HG03135 (cell line): Measurements from ENCODE around the gene RNF123.

Experiments used
- ATAC-seq: cut with Tn5 transposase; IDR thresholded peaks from one replicate; pipeline ENCODE4 v1.9.1; 2021; ENCODE audit warnings: mild to moderate bottlenecking, moderate library complexity; ENCODE audit not compliant: unreplicated experiment

RNF123 gene

DNA sequence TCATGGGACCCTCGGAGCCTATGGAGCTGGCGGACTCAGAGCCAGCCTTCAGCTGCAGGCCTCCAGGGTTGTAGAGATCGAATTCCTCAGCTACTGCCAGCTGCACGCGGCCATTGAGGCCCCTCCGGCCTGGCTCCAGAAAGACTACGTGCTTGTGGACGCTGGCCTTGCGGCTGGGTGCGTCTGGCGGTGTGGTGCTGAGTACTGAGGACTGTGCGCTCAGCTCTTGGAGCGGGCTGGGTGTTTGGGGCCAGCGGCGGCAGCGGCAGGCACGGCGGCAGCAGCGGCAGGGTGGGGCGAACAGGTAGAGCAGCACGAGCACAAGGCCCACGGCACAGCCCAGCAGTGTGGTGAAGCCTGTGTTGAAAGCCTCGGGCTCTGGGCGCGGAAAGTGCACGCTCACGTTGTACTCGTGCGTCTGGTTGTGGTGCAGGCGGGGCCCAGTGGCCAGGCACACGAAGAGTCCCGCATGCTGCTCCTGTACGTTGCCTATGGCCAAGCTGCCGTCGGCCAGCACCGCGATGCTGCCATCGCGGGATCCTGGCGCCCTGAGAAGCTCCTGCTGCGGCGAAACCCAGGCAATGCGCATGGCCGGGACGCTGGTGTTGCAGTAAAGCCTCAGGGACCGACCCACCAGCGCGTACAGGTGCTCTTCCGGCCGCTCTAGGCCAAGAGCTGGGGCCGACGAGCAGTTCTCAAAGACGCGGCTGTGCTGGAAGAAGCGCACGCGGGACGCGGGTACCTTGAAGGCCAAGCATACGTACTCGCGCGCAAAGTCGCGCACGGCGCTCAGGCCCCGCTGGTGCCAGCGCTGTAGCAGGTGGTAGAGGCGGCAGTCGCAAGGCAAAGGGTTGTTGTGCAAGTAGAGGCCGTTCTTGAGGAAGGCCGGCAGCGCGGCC is 28.9 kb downstream of the RNF123 start:
- ATAC-seq, result no peak

DNA sequence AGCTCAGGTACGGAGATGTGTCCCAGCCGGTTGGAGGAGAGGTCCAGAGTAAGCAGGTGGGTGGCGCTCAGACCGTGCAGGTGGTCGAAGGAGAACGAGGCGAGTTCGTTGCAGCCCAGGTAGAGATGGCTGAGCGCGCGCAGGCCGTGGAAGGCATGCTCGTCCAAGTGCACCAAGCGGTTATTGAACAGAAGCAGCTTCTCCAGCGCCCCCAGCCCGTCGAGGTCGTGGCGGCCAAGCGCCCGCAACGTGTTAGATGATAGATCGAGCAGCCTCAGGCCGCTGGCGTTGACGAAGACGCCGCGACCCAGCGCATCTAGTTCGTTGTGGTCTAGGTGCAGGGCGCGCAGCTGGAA is 29.5 kb downstream of the RNF123 start:
- ATAC-seq, result no peak

DNA sequence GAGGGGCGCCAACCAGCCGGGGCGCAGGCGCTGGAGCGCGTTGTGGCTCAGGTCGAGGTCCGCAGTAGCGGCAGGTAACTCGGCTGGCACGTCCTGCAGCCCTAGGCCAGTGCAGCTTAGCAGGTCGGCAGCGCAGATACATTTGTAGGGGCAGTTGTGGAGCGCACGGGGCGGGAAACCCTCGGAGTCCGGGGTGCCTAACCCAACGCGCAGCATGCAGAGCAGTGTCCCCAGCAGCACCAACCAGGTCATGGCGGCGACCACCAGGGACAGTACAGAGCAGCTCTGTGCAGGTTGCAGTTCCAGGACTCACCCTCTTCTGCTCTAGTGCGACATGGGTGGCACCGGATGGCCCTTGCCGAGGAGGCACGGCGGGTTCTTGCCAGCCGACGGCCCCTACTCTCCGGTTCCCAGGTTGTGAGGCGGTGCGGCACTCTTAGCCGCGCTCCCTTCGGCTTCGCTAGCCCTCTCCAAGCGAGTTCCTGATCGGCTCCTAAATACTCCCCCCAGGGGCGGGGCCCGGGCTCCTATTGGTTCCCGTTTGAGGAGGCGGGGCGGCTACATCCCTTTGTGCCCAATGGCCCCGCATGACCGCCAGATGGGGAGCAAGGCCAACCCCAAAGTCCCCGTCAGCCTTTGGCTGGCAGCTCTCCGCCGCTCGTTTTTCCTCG is 30.0 kb downstream of the RNF123 start, which contains the start of gene AMIGO3:
Gene AMIGO3, minus strand, starts transcription at position 471 of the 671 bp plus-strand sequence. Its CDS starts 219 bp downstream, at position 252.
- ATAC-seq, result peak; percentile 51

DNA sequence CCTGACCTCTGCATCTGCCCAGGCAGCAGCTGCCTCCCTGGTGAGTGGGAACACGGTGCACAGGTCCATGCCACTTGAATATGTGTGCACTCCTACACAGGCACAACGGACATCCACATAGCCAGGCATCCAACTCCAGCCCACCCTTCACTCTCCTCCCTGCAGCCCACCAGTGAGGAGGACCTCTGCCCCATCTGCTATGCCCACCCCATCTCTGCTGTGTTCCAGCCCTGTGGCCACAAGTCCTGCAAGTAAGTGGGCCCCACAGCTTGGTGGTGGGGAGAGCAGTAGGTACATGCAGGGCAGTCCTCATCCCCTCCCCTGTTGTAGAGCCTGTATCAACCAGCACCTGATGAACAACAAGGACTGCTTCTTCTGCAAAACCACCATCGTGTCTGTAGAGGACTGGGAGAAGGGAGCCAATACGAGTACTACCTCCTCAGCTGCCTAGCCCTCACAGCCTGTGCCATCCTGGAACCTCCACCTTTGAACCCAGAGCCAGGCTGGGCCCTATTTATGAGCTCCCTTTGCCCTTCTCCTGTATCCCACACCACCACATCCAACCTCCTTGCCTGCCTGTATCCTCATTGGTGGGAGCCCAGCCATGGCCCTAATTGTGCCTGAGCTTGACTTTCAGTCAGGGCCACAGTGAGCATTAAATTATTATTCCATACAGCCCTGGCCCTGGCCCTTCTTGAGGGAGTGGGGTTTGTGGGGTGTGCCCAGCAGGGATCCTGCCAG is 31.7 kb downstream of the RNF123 start:
- no peak for ATAC-seq

DNA sequence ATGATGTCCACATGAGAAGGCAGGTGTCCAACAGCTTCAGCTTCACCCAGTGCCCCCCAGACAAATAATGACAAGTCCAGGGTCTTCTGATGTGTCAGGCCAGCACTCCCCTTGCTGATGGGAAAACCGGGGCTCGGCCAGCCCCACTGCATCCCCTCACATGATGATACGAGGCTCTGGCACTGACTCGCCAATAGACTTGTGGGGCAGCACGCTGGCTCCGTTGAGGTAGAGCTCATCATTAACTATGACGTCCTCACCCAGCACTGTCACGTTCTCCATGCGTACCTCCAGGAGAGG is 32.2 kb downstream of the RNF123 start:
- no peak for ATAC-seq

DNA sequence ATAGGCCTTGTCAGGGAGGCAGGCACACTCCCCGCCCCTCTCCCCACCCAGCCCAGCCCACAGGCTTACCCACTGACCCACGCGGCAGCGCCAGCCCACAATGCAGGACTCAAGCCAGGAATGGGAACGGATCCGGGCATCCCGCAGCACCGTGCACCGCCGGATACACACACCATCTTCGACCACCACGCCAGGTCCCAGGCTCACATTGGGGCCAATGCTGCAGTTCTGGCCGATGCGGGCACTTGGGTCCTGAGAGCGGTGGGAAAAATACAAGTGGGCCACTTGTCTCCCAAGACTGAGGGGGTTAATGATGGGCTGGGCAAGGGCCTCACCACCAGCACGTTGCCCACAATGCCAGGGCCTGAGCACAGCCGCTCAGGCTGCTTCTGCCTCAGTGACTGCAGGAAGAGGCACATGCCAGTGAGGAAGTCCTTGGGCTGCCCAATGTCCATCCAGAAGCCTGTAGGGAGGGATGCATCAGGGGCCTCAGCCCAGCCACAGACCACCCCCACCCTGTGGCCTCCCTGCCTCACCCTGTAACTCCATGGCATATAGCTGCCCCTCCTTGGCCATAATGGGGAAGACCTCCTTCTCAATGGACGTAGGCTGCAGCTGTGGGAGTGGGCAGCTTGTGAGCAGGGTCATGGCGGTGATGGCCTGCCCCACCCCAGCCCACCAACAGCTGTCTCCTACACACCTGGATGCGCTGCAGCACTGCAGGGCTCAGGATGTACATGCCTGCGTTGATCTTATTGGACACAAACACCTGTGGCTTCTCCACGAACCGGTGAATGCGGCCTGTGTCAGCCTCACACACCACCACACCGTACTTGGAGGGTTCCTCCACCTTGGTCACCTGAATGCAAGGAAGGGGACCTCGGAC is 32.8 kb downstream of the RNF123 start:
- ATAC-seq, result no peak

DNA sequence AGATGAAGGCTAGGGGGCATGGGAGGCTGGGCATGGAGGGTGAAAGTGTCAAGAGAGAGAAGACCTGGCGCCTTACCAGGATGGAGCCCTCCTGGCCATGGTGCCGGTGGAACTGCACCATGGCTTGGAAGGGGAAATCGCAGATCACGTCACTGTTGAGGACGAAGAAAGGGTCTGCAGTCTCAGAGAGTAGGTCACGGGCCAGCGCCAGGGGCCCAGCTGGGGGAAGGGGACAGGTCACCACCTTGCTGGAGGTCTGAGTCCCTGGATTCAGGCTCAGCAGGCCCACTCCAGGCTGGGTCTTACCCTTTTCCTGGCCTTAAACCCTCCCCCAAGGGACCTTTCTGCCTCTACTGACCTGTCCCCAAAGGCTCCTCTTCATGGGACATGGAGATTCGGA is 33.5 kb downstream of the RNF123 start:
- ATAC-seq, result no peak

DNA sequence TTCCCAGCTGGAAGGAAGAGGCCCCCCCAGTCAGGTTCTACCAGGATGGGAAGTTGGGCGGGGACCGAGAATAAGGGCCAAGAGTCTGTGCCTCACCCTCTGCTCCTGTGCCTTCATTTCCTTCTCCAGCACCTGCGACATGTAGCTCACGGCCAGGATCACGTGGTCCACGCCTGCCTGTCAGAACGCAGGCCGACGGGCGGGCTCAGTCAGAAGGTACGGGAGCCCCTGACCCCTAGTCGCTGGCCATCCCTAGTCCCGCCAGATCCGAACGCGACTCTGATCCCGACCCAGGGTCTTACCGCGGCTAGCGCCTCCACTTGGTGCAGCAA is 33.9 kb downstream of the RNF123 start:
- ATAC-seq, result no peak

DNA sequence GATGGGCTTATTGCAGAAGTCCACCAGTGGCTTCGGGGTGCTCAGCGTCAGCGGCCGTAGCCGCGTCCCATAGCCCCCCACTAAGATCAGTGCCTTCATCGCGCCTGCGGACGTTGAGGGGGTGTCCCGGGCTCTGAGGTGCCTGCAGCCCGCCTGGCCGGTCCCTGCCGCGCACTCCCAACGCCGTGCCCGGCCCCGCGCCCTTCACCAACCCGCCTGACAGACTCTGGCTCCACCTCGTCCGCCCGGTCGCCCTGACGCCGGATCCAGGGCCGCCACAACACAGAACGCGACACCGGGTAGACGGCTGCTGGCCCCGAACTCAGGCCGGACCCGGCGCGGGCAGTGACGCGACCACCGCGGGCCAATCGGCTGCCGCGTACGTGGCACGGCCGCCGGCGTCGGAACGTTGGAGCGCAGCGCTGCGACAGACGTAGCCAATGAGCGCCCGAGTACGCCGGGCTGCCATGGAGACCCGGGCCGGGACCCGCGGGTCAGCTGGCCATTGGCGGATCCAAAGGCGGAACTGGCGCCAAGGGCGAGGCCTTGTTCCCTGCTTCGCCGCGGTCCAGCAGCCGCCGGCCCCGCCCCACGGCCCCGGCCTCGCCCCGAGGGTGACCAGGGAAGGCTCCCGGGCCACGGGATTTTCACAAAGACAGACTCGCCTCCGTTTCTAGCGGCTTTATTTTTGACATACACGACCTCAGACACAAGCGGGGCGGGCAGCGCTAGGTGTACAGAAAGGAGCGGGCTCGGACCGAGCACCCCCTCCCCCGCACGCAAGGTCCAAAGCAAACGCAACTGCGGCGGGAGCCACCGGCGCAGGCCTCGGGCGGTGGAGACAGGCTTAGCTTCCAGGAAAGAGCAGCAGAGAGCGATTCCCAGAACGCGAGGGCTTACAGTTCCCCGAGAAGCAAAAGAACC is 34.5 kb downstream of the RNF123 start, which contains the start of gene GMPPB:
Gene GMPPB, minus strand, starts transcription at position 324 of the 924 bp plus-strand sequence. Its CDS starts 225 bp downstream, at position 99.
- peak; percentile 72 for ATAC-seq

DNA sequence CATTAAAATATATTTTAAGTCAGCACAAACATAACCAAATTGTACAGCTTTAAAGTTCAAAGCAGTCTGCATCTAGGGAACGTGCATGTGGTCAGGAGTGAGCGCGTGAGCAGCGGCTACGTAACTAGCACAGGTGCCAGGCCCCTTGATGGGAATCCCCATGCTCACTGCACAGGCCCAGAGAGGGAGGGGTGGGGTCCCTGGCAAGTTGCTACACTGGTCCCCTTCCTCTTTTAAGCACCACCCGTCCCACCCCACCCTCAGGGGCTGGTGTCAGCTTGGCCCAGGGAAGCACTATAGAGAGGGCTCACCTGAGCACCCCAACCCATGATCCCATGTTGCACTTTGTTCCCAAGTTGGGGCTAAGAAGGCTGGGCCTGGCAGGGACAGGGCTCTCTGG is 35.2 kb downstream of the RNF123 start:
- no peak for ATAC-seq

DNA sequence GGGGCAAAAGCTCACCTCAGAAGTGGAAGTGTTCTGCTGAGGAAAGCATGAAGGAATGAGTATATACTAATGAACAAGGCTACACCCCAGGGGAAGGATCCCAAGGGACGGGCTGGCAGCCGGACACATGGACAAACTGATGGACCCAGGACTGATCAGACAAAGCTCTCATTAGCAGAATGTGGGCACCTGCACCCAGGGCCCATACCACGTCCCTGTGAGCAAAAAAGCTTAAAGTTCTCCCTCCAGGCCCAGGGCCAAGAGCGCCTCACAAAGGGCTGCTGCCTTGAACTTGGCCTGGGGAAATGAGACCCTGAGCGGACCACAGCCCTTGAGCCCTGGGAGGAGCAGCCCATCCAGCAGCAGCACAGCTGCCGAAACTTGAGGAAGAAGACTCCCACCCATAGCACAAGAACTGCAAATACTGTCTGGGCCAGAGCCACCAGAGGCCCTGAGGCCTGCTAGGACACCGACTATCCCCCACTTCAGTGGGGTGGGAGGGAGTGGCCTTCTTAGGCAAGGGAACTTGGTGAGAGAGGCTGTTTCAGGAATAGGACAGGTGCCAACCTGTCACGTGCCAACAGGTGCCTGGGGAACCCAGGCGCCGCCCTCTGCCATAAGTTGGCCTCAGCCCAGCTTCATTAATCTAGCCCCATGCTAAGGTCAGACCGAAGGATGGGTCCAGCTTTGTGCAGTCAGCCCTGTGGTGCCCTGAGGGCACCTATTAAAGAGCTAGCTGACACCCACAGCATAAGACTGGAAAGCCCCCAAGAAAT is 36.7 kb downstream of the RNF123 start:
- ATAC-seq, result no peak

DNA sequence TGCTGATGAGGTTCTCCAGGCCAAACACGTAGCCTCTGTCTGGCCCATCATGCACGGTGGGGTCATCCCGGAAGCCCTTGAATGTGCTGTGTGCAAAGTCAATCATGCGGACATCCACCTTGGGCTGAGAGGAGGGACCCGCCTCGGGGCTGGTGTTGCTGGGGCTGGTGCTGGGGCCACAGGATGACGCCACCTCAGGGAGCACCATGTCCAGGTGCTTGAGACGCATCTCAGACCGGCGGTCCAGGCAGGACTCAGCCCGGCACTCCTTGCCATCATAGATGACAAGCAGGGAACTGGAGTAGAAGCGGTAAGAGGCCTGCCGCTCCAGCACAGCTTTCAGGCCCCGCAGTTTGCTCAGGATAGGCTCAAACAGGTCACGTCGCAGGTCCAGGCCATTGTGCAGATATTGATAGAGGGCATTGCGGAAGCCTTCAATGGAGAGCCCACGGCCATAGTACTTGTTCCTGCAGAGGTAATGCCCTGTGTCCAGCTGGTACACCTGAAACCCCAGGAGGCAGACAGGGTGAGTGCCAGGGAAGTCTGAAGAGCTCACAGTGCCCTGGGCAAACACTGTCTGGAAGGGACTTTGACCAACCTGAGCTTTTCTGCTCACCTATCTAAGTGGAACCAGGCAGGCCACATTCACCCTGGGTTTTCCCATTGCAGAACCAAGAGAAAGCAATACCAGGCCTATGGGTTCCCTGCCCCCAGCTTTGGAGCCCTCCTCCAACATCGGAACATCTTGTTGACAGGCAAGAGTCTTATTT is 38.0 kb downstream of the RNF123 start:
- no peak for ATAC-seq

DNA sequence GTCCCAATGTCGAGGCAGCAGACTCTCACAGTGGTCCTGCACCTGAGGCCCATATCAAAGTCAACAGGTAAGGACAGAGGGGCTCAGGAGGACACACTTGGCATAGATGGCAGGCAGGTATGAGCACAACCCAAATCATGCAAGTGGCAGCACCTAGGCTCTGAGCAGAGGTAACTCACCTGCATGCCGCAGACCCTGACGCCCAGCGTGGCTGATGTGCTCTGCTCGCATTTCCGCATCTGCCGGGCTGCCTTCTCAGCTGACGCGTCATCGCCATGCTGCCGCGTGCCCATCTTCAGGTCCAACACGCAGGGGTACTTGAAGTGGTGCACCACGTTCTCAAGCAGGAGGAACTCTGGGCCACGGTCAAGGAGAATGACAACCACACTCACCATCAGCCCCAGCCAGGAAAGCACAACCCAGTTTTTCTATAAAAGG is 38.6 kb downstream of the RNF123 start:
- ATAC-seq, result no peak

DNA sequence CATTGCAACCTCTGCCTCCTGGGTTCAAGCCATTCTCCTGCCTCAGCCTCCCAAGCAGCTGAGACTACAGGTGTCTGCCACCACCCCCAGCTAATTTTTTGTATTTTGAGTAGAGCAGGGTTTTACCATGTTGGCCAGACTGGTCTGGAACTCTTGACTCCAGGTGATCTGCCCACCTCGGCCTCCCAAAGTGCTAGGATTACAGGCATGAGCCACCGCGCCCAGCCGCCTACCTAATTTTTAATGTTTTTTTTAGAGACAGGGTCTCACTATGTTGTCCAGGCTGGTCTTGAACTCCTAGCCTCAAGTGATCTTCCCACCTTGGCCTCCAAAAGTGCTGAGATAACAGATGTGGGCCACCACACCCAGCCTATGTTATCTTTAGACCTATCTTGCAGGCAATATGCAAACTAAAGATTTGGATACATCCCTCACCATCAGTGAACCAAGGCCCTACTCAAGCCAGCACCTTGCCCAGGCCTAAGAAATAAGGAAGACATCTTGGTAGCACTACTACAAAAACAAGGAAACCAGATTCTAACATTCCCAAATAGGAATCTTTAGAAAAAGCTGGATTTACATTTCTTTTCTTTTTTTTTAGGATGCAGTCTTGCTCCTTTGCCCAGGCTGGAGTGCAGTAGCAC is 40.7 kb downstream of the RNF123 start:
- ATAC-seq, result no peak

DNA sequence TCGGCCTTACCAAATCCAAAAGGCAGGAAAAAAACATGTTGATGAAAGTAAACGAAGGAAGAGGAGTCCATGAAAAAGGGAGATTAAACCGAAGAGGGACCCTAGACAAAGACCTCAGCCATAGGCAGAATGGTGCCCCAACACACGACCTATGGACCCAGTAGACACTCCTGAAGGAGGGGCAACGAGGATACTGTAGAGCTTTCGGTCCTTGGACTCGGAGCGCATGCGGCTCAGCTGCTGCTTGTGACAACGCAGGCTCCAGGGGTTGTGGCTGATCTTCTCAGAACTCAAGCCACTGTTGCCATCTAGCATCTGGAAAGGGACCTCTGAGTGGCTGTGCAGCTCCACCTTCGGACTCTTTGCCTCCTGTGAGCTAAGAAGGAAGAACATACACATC is 43.2 kb downstream of the RNF123 start:
- ATAC-seq, result no peak

DNA sequence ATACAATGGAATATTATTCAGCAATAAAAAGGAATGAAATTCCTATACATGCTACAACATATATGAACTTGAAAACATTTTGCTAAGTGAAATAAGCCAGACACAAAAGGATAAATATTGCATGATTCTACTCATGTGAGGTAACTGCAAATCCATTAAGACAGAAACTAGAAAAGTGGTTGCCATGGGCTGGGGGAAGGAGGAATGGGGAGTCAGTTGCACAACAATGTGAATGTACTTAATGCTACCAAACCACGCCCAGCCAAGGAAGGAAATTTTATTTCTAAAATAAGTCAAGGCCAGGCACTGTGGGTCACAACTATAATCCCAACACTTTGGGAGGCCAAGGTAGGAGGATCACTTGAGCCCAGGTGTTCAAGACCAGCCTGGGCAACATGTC is 44.2 kb downstream of the RNF123 start:
- no peak for ATAC-seq

DNA sequence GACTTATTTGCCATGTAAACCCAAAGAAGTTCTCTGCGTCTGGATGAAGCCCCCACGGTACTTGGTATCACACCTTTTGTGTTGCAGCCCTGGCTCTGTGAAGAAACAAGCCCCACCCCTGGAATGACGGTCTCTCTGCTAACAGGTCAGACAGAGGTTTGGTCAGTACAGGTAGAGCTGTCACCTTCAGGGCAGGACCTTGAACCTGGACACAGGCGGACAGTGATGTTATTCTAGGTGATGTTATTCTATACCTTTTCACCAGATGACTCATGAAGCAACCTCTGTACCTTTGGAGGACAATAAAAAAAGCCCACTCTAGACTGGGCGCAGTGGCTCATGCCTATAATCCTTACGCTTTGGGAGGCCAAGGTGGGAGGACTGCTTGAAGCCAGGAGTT is 45.4 kb downstream of the RNF123 start:
- no peak for ATAC-seq
